ENCODE results near the gene EGR1. TPM values are rescaled to one million over a fixed set of nuclear protein-coding genes. Genes with fewer than 3 reads are reported as not detected.
A peak's percentile ranks its signal among the peaks of the same experiment; 100 is the strongest.

The EGR1 gene
- total RNA-seq, 1 experiment from 2014 or later: 1.9 TPM

GRCh38 chr5:138502521-138502920 is 37.2 kb downstream of the EGR1 start:
- Histone ChIP-seq H3K4me3 (ENCODE audit: low read length) (no peak overlapping the region), H3K27me3 (ENCODE audit: low read length) (no peaks in the 10 kb centered on the region), H3K27ac (ENCODE audit: low read length) (no peak overlapping the region), H3K4me1 (ENCODE audit: insufficient read depth, low read length) (no peaks in the 10 kb centered on the region), H3K9me2 (replicated peaks; ENCODE audit: low read length) (no peaks in the 10 kb centered on the region), H3K79me2 (ENCODE audit: low read length) (no peaks in the 10 kb centered on the region), H3K36me3 (ENCODE audit: low read depth, low read length) (no peaks in the 10 kb centered on the region), H4K20me1 (ENCODE audit: low read length) (no peaks in the 10 kb centered on the region), H2AFZ (ENCODE audit: low read length) (no peak overlapping the region), H3K4me2 (ENCODE audit: low read length) (no peak overlapping the region), H3K9ac (ENCODE audit: low read length) (no peak overlapping the region), H3K9me3 (ENCODE audit: low read length) (no peaks in the 10 kb centered on the region), H3F3A (ENCODE audit: low read length, unreplicated experiment) (no peaks in the 10 kb centered on the region)
- CTCF ChIA-PET: no interaction called here
- ATAC-seq: no peak
- intact Hi-C loops (cut with micrococcal nuclease): no loop called here
- no TSS peak for BruUV-seq (replicated peaks)
- TF ChIP-seq EZH2phosphoT487 (IDR thresholded peaks at IDR 0.05; ENCODE audit: borderline replicate concordance, low read length): no peak
- TF ChIP-seq EZH2 (IDR thresholded peaks at IDR 0.05; ENCODE audit: low read length, unreplicated experiment): no peak
- no peak for TF ChIP-seq CTCF (conservative IDR thresholded peaks at IDR 0.05; ENCODE audit: low read depth, low read length)
- DNase-seq: no peak
- POLR2A ChIA-PET (ENCODE audit: unreplicated experiment): no interaction called here

GRCh38 chr5:138503487-138504270 is 38.4 kb downstream of the EGR1 start:
- TF ChIP-seq EZH2 (IDR thresholded peaks at IDR 0.05; ENCODE audit: low read length, unreplicated experiment) (no peak), CTCF (conservative IDR thresholded peaks at IDR 0.05; ENCODE audit: low read depth, low read length) (peak; percentile 67)
- ATAC-seq (peak; percentile 81), DNase-seq (peak; percentile 66)
- Histone ChIP-seq H3K9ac (ENCODE audit: low read length) (no peak overlapping the region), H3K9me2 (replicated peaks; ENCODE audit: low read length) (no peaks in the 10 kb centered on the region), H3K4me3 (ENCODE audit: low read length) (no peak overlapping the region), H3K27ac (ENCODE audit: low read length) (no peak overlapping the region), H3F3A (ENCODE audit: low read length, unreplicated experiment) (no peaks in the 10 kb centered on the region), H3K27me3 (ENCODE audit: low read length) (no peaks in the 10 kb centered on the region), H3K9me3 (ENCODE audit: low read length) (no peaks in the 10 kb centered on the region), H2AFZ (ENCODE audit: low read length) (no peak overlapping the region), H3K4me2 (ENCODE audit: low read length) (no peak overlapping the region), H3K4me1 (ENCODE audit: insufficient read depth, low read length) (no peaks in the 10 kb centered on the region), H4K20me1 (ENCODE audit: low read length) (no peaks in the 10 kb centered on the region), H3K79me2 (ENCODE audit: low read length) (no peaks in the 10 kb centered on the region), H3K36me3 (ENCODE audit: low read depth, low read length) (peaks cover 9% of the 10 kb centered on the region; the same call in 1 of the 2 replicates)
- ChIA-PET CTCF (interaction anchor here (0.5 to 1.6 kb wide), 8 partner anchors 33 to 55 kb away, joined by 3 to 12 read pairs (median 4); partner anchors contain the start of gene EGR1), POLR2A (ENCODE audit: unreplicated experiment) (no interaction called here)
- BruUV-seq (replicated peaks): no TSS peak
- intact Hi-C loops (cut with micrococcal nuclease): loop anchor here (1.0 kb wide), 2 partner anchors 39 to 54 kb away; no protein-coding TSS in a partner anchor

- H4K20me1 ChIP-seq (ENCODE audit: low read length): no peaks in the 10 kb centered on the region
- ChIA-PET CTCF (interaction anchor here (1.0 to 1.6 kb wide), 2 partner anchors 40 to 56 kb away, joined by 4 to 12 read pairs; partner anchors contain the start of gene EGR1), POLR2A (ENCODE audit: unreplicated experiment) (no interaction called here)
- H3K9me2 ChIP-seq (replicated peaks; ENCODE audit: low read length): no peaks in the 10 kb centered on the region
- H2AFZ ChIP-seq (ENCODE audit: low read length): no peak overlapping the region
- no peaks in the 10 kb centered on the region for H3K79me2 ChIP-seq (ENCODE audit: low read length)
- no peaks in the 10 kb centered on the region for H3F3A ChIP-seq (ENCODE audit: low read length, unreplicated experiment)
- DNase-seq (peak; percentile 7), ATAC-seq (peak; percentile 48)
- no peak for TF ChIP-seq CTCF (conservative IDR thresholded peaks at IDR 0.05; ENCODE audit: low read depth, low read length)
- TF ChIP-seq EZH2phosphoT487 (IDR thresholded peaks at IDR 0.05; ENCODE audit: borderline replicate concordance, low read length): no peak
- no peak for TF ChIP-seq EZH2 (IDR thresholded peaks at IDR 0.05; ENCODE audit: low read length, unreplicated experiment)
- H3K4me3 ChIP-seq (ENCODE audit: low read length): no peak overlapping the region
- no peaks in the 10 kb centered on the region for H3K4me1 ChIP-seq (ENCODE audit: insufficient read depth, low read length)
- intact Hi-C loops (cut with micrococcal nuclease): no loop called here
- H3K36me3 ChIP-seq (ENCODE audit: low read depth, low read length): peaks cover 11% of the 10 kb centered on the region; the same call in 1 of the 2 replicates
- H3K27me3 ChIP-seq (ENCODE audit: low read length): no peaks in the 10 kb centered on the region
- no TSS peak for BruUV-seq (replicated peaks)
- H3K9me3 ChIP-seq (ENCODE audit: low read length): no peaks in the 10 kb centered on the region
- H3K4me2 ChIP-seq (ENCODE audit: low read length): no peak overlapping the region
- no peak overlapping the region for H3K9ac ChIP-seq (ENCODE audit: low read length)
- no peak overlapping the region for H3K27ac ChIP-seq (ENCODE audit: low read length)
These were observed 39.5 kb downstream of the EGR1 start for GRCh38 chr5:138504799-138505198.
